GM12864 (cell line): Measurements from ENCODE around the gene HSPA14.

ENCODE experiments used
- DNase-seq: peaks from one replicate; pipeline ENCODE4 v3.0.0-alpha.2; 2011; ENCODE audit warnings: low read depth
- H3K4me3 ChIP-seq: 2 replicates; pipeline ENCODE4 v1.5.1; 2011; ENCODE audit warnings: mild to moderate bottlenecking, low read depth, low read length, control low read depth
- CTCF ChIP-seq: IDR thresholded peaks from 2 replicates; pipeline ENCODE4 v1.5.1; 2011; ENCODE audit warnings: low read depth, mild to moderate bottlenecking, moderate library complexity, low read length, control low read depth, inconsistent platforms; ENCODE audit errors: missing control alignments

HSPA14 gene

GRCh38 chr10:14910953-14911352, 72.8 kb downstream of the HSPA14 start:
- no peak overlapping the region for H3K4me3 ChIP-seq
- TF ChIP-seq CTCF: no peak
- no peak for DNase-seq

DNA sequence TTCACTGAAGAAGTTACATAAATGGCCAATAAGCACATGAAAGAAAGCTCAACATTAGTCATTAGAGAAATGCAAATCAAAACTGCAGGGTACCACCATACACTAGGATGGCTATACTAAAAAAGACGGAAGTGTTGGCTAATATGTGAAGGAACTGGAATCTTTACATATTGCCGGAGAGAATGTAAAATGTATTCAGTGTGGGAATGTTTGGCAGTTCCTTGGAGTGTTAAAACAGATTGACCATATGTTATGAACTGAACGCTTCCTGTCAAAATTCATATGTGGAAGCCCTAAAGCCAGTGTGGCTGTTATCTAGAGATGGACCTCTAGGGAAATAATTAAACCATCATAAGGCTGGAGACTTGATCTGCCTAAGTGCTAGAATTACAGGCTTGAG, 73.7 kb downstream of the HSPA14 start:
- no peak for TF ChIP-seq CTCF
- no peak overlapping the region for H3K4me3 ChIP-seq
- DNase-seq: no peak

DNA sequence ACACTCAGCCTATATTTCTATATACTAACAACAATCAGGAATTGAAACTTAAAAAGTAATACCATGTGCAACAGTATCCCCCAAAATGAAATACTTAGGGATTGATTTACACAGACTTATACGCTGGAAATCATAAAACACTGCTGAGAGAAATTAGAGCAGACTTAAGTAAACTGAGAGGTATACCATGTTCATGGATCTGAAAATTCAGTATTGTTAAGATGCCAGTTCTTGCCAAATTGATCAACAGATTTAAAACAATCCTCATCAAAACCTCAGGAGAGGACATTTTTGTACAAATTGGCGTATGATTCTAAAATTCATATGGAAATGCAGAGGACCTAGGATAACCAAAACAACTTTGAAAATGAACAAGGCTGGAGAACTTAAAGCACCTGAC, 78.5 kb downstream of the HSPA14 start:
- no peak for DNase-seq
- H3K4me3 ChIP-seq: no peak overlapping the region
- TF ChIP-seq CTCF: no peak

DNA sequence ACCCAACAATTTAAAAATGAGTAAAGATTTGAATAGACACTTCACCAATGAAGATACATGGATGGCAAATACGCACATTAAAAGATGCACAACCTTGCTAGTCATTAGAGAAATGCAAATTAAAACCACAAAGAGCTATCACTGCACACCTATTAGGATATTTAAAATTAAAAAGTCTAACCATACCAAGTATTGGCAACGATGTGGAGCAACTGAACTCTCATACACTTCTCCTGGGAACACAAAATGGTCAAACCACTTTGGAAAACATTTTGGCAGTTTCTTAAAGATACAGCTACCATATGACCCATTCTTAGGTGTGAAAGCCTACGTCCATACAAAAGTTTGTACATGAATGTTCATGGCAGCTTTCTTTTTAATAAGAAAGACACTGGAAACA, 79.7 kb downstream of the HSPA14 start:
- no peak for DNase-seq
- no peak for TF ChIP-seq CTCF
- H3K4me3 ChIP-seq: no peak overlapping the region

- H3K4me3 ChIP-seq: no peak overlapping the region
- no peak for TF ChIP-seq CTCF
- DNase-seq: no peak
These were observed 80.9 kb downstream of the HSPA14 start for GRCh38 chr10:14918964-14919363.
